HAP-1 (cell line): ENCODE data around the gene SOCS1.
"Not testable (repeated sequence)": the region's sequence is repeated elsewhere in the genome, so short reads cannot be mapped to it uniquely, and the experiment has no call there.

Experiments
- DNase-seq, 2 experiments: peaks; one replicate each; pipeline ENCODE4 v3.0.0-alpha.2; 2016 to 2020; ENCODE audit warnings: low spot score in 2 of 2
- H3K27me3 ChIP-seq: fragments of 250-450 bp; sonication (Bioruptor Pico); 2 replicates; pipeline ENCODE4 v1.5.1; 2020; ENCODE audit warnings: low read depth, mild to moderate bottlenecking, moderate library complexity
- H3K36me3 ChIP-seq: fragments of 250-450 bp; sonication (Bioruptor Pico); replicated peaks from 2 replicates; pipeline ENCODE4 v1.5.1; 2020; ENCODE audit warnings: mild to moderate bottlenecking
- H3K4me1 ChIP-seq: fragments of 250-450 bp; sonication (Bioruptor Pico); 2 replicates; pipeline ENCODE4 v1.5.1; 2020; ENCODE audit warnings: mild to moderate bottlenecking
- H3K4me3 ChIP-seq: fragments of 250-450 bp; sonication (Bioruptor Pico); 2 replicates; pipeline ENCODE4 v1.5.1; 2020; ENCODE audit warnings: mild to moderate bottlenecking, moderate library complexity
- H3K9me3 ChIP-seq: fragments of 250-450 bp; sonication (Bioruptor Pico); 2 replicates; pipeline ENCODE4 v1.5.1; 2020; ENCODE audit warnings: mild to moderate bottlenecking, moderate library complexity
- in situ Hi-C: fragments of 300-500 bp; cut with MboI; formaldehyde crosslinking; loops from 3 replicates; pipeline ENCODE4 v1.14.3; 2020; ENCODE audit warnings: low sequenced_read_pairs, inconsistent platforms, mixed read lengths

SOCS1 gene

GRCh38 chr16:11255737-11256660 is at the start of gene SOCS1:
TSS of gene SOCS1 (minus strand) at chr16:11256204. CDS start at chr16:11255478, 726 bp downstream.
- Histone ChIP-seq H3K36me3 (no peaks in the 10 kb centered on the region), H3K9me3 (no peaks in the 10 kb centered on the region), H3K4me3 (peak within 1 kb of the TSS; percentile 77), H3K27me3 (no peaks in the 10 kb centered on the region), H3K4me1 (peaks cover 11% of the 10 kb centered on the region)
- in situ Hi-C loops, result no loop called here
- DNase-seq, result peak; percentile 77 to 87

GRCh38 chr16:11303405-11304138 is 47.6 kb upstream of the SOCS1 start:
- Histone ChIP-seq H3K36me3 (no peaks in the 10 kb centered on the region), H3K9me3 (no peaks in the 10 kb centered on the region), H3K4me3 (no peak overlapping the region), H3K4me1 (peaks cover 4% of the 10 kb centered on the region), H3K27me3 (no peaks in the 10 kb centered on the region)
- no peak for DNase-seq
- in situ Hi-C loops, result no loop called here

GRCh38 chr16:11302977-11303376 is 47.0 kb upstream of the SOCS1 start:
- H3K27me3 ChIP-seq, result no peaks in the 10 kb centered on the region
- no peaks in the 10 kb centered on the region for H3K9me3 ChIP-seq
- H3K4me3 ChIP-seq, result no peak overlapping the region
- in situ Hi-C loops, result no loop called here
- no peaks in the 10 kb centered on the region for H3K36me3 ChIP-seq
- peaks cover 5% of the 10 kb centered on the region for H3K4me1 ChIP-seq
- DNase-seq, result no peak

- Histone ChIP-seq H3K9me3 (no peaks in the 10 kb centered on the region), H3K4me1 (peaks cover 5% of the 10 kb centered on the region), H3K4me3 (no peak overlapping the region), H3K27me3 (no peaks in the 10 kb centered on the region), H3K36me3 (no peaks in the 10 kb centered on the region)
- no peak for DNase-seq
- in situ Hi-C loops, result no loop called here
Observed at GRCh38 chr16:11301645-11302501, 45.9 kb upstream of the SOCS1 start.

- Histone ChIP-seq H3K4me3 (no peak overlapping the region), H3K36me3 (no peaks in the 10 kb centered on the region), H3K4me1 (peaks cover 5% of the 10 kb centered on the region), H3K27me3 (no peaks in the 10 kb centered on the region), H3K9me3 (no peaks in the 10 kb centered on the region)
- DNase-seq, result no peak
- in situ Hi-C loops, result no loop called here
Observed at GRCh38 chr16:11300560-11300892, 44.5 kb upstream of the SOCS1 start.

GRCh38 chr16:11299865-11300559 is 44.0 kb upstream of the SOCS1 start:
- no peaks in the 10 kb centered on the region for H3K27me3 ChIP-seq
- H3K9me3 ChIP-seq, result no peaks in the 10 kb centered on the region
- H3K36me3 ChIP-seq, result no peaks in the 10 kb centered on the region
- in situ Hi-C loops, result no loop called here
- H3K4me1 ChIP-seq, result peaks cover 5% of the 10 kb centered on the region
- no peak for DNase-seq
- H3K4me3 ChIP-seq, result no peak overlapping the region

GRCh38 chr16:11298950-11299547 is 43.0 kb upstream of the SOCS1 start:
- H3K27me3 ChIP-seq, H3K4me1 ChIP-seq, H3K9me3 ChIP-seq, H3K36me3 ChIP-seq, in situ Hi-C loops, H3K4me3 ChIP-seq: not testable (repeated sequence)
- DNase-seq, result peak in 1 of 2 experiments; percentile 36

GRCh38 chr16:11298143-11298900 is 42.3 kb upstream of the SOCS1 start:
- DNase-seq, result no peak
- in situ Hi-C loops, result no loop called here
- Histone ChIP-seq H3K4me1 (peaks cover 5% of the 10 kb centered on the region), H3K27me3 (no peaks in the 10 kb centered on the region), H3K36me3 (no peaks in the 10 kb centered on the region), H3K9me3 (no peaks in the 10 kb centered on the region), H3K4me3 (no peak overlapping the region)

GRCh38 chr16:11297492-11298142 is 41.6 kb upstream of the SOCS1 start:
- no peak overlapping the region for H3K4me3 ChIP-seq
- H3K4me1 ChIP-seq, result peaks cover 5% of the 10 kb centered on the region

GRCh38 chr16:11296706-11297491 is 40.9 kb upstream of the SOCS1 start:
- DNase-seq, result no peak
- Histone ChIP-seq H3K4me1 (peaks cover 5% of the 10 kb centered on the region), H3K27me3 (no peaks in the 10 kb centered on the region), H3K9me3 (no peaks in the 10 kb centered on the region), H3K4me3 (no peak overlapping the region), H3K36me3 (no peaks in the 10 kb centered on the region)
- in situ Hi-C loops, result no loop called here

More at GRCh38 chr16:11297492-11298142, 41.6 kb upstream of the SOCS1 start:
- Histone ChIP-seq H3K36me3 (no peaks in the 10 kb centered on the region), H3K9me3 (no peaks in the 10 kb centered on the region), H3K27me3 (no peaks in the 10 kb centered on the region)
- in situ Hi-C loops, result no loop called here
- DNase-seq, result peak in 1 of 2 experiments; percentile 25

- in situ Hi-C loops, result no loop called here
- peaks cover 5% of the 10 kb centered on the region for H3K4me1 ChIP-seq
- H3K27me3 ChIP-seq, result no peaks in the 10 kb centered on the region
- H3K36me3 ChIP-seq, result no peaks in the 10 kb centered on the region
- no peak overlapping the region for H3K4me3 ChIP-seq
- no peaks in the 10 kb centered on the region for H3K9me3 ChIP-seq
- DNase-seq, result no peak
Observed at GRCh38 chr16:11296351-11296705, 40.3 kb upstream of the SOCS1 start.
